GOT3 (cell line): ENCODE results near the gene ATE1.
"Not testable (repeated sequence)": the region's sequence is repeated elsewhere in the genome, so short reads cannot be mapped to it uniquely, and the experiment has no call there.

Experiments used
- DNase-seq: peaks from one replicate; lab custom pipeline; 2025; ENCODE audit warnings: mixed read lengths; lab: John Stamatoyannopoulos, UW

ATE1 gene

DNA sequence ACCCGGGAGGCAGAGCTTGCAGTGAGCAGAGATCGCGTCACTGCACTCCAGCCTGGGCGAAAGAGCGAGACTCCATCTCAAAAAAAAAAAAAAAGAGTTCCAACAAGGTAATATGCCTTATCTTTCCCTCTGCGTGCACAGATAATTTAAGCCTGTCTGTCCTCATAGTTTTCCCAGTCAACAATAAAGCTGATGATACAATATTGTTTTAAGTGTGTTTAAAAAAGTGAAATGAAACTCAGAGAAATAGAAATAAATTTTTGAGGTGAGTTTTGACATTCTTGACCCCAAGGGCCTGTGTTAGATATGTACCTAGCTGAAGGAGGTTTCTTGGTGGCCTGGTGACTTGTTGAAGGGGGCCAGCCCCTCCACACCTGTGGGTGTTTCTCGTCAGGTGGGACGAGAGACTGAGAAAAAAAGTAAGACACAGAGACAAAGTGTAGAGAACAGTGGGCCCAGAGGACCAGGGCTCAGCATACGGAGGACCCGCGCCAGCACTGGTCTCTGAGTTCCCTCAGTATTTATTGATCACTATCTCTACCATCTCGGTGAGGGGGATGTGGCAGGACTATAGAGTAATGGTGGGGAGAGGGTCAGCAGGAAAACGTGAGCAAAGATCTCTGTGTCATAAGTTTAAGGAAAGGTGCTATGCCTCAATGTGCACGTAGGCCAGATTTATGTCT is 1.9 kb upstream of the ATE1 start:
- DNase-seq: not testable (repeated sequence)

DNA sequence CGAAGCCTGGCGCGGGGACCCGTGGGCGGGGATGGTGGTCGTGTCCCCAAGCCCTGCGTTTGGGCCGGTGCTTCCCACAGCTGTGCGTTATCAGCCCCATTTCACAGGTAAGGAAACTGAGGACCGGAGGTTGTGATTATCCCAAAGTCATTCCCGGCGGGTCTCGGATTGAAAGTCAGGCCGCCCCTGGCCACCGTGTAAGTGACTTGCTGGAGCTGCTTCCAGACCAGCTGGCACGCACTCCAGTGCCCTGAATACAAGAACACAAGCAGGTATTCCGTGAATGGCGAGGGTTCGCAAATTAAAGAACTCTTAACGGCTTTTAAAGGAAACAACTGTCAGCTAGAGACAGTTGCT is 675 bp upstream of the ATE1 start:
- no peak for DNase-seq

DNA sequence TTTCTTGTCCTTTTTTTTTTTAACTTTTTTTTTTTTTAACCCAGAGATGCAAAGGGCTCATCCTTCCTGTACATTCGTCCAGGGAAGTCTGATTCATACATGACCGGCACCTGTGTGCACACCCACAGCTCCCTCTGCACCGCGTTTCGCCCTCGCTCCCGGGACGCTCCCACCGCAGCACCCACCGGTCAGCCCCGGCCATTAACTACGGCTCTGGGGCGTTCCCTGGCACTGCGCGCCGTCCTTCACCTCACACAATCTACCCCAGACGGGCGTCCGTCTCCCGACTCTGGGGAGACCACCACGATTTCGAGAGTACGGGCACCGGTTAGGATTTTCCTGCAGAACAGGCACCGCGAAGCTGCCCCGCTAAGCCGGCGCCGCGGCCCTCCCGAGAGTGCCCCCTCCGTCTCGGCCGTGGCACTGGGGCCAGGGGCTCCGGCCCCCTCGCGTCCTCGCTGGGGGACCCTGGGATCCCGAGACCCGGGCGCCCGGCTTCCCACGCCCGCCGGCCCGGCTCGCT is 452 bp downstream of the ATE1 start:
- DNase-seq: no peak

DNA sequence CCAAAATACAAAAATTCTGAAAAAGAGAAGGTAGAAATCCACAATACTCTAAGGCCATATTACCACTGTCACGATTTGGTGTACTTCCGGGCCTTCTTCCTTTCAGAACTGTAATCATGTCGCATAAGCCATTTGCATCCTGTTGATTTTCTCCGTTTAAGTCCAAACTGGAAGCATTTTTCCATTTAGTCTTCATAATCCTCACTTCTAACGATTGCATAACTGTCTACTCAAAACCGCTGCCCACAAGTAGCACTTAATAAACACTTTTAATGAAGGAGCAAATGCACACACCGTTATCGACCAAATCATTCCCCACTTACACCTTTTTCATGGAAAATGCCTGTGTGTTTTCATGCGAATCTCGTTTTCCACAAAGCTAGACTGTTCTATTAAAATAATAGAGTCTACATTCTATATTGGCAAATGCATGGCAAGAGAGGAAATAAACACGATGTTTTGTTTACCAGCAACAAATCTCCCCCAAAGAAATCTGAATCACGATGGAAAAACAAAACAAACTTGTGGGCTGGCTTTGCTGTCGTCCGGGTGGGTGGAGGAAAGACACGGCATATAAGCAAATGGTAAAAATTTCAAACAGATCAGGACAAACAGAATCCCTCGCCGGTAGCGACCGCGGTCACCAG is 1.0 kb downstream of the ATE1 start:
- DNase-seq: no peak

DNA sequence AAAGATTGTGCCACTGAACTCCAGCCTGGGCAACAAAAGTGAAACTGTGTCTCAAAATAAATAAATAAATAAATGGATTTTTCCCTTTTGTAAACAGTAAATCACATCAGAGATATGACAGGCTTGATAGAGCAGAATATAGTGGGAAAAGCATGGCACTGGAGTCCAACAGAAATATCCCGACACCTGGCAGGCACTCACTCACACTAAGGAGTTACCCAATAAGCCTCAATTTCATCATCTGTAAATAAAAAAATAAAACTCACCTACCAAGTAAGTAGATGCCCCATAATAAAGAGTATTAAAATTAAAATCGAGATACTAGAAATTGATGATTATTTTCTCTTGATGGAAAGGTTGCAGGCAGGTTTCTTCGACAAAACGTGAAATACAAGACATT is 1.7 kb downstream of the ATE1 start:
- DNase-seq: no peak

DNA sequence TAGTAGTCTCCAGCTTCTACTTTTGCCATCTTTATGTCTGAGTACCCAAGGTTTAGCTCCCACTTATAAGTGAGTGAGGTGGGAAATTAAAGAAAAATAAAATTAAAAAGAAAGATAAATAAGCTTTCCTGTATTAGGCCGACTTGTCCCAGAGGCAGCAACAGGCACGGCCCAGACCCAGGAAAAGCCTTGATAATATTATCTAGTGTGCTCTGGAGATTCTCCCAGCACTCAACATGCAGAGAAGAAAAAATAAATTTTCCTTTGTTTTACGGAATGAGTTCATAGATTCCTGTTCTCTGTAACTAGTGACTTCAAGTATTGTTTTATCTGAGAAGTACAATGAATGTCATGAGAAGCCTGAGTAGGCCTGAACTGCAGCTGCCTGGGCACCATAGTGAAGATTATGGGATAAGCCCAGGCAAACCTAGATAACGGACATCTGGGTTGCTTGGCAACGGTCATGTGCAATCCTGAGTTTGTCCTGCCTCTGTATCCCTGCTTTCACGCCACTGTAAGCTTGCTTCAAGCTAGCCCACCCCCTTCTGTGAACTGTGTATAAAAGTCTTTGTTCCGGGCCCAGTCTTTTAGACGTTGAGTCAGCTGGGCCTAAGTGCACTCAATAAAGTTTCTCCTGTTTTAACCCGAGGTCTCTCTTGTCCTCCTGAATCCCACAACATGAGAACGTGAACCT is 6.4 kb downstream of the ATE1 start:
- no peak for DNase-seq

DNA sequence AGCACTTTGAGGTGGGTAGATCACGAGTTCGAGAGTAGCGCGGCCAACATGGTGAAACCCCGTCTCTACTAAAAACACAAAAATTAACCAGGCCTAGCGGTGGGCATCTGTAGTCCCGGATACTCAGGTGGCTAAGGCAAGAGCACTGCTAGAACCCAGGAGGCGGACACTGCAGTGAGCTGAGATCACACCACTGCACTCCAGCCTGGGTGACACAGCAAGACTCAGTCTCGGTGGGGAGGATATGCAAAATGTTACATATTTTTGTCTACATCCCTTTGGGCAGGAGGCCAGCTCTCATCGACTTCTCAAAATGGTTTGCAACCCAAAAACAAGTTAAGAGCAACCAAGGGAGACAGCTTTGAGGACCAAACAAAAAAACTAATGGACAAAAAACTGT is 8.2 kb downstream of the ATE1 start:
- no peak for DNase-seq

DNA sequence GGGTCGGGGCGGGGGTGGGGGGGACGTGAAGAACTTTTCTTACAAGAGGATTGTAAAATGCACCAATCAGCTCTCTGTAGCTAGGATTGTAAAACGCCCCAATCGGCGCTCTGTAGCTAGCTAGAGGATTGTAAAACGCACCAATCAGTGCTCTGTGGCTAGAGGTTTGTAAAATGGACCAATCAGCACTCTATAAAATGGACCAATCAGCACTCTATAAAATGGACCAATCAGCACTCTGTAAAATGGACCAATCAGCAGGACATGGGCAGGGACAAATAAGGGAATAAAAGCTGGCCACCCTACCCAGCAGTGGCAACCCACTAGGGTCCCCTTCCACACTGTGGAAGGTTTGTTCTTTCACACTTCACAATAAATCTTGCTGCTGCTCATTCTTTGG is 9.0 kb downstream of the ATE1 start:
- DNase-seq: not testable (repeated sequence)

DNA sequence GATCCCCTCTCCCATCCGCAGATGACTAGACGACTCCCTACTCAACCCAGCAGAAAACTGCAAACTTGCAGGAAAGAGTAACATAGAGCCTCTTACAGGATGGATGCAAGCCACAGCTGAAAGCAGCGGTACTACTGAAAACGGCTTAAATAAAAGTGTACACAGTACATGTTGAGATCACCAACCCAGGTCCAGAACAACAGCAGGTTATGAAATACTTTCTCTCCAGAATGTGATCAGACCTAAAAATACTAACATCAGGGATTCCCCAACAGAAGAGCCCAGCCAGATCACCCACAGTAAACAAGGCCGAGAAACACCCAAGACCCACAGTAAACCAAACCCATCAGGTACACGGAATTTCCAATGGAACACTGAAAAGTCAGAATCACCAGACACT is 13.2 kb downstream of the ATE1 start:
- no peak for DNase-seq

DNA sequence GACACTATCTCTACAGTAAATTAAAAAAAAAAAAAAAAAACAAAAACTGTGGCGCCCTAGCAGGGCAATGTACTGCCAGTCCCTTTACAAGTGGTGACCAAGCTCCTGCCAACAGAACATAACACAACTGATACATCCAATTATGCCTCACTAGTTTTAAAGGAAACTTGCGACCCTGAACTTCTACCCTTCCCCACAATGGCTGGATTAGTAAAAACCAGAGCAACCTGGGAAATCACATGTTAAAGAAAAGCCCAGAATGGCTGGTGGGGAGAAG is 16.5 kb downstream of the ATE1 start:
- no peak for DNase-seq

DNA sequence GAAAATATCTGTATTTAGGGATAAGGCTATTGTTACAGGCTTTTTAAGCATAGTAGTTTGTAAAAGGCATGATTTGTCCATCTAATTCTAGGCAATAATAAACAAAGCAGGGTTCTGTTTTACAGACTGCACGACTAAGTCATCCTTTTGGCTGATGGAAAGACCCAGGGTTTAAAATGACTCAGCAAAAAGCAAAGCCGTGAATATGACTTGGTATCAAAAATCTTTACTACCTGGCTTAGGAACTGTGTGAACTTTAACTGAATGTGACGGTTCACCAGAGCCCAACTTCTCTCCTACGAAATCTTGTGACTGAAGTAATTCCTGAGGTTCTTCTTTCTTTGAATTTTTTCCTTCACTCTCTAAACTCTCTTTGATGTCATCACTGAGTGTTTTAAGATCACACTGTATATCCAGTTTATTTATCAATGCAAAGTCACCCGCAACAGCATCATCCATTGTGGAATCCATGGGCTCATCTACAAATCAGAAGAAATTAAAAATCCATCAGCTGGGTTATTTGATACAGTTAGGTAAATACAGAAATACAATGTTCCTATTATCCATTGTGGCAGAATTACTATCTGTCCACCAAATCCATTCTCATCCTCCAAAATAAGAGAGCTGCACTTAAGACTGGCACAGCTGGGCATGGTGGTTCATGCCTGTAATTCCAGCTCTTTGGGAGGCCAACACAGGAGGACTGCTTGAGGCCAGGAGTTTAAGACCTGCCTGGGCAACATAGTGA is 17.0 kb downstream of the ATE1 start:
- no peak for DNase-seq

DNA sequence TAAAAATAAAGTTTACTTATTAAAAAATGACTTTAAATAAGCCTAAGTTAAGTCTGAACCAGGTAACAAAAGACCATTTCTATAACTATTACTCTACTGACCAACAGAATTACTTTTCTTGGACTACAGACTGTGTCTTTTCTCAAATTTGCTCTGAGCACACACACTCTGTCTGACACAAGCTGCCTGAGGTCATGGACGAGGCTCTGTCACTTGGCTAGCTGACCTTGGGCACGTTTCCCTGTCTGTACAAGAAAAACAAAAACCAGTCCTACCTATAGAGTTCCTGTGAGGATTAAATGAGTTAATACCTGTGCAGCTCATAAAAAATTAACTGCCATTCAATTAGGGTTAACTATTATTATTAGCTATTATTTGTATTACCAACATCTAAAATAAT is 22.9 kb downstream of the ATE1 start:
- no peak for DNase-seq

DNA sequence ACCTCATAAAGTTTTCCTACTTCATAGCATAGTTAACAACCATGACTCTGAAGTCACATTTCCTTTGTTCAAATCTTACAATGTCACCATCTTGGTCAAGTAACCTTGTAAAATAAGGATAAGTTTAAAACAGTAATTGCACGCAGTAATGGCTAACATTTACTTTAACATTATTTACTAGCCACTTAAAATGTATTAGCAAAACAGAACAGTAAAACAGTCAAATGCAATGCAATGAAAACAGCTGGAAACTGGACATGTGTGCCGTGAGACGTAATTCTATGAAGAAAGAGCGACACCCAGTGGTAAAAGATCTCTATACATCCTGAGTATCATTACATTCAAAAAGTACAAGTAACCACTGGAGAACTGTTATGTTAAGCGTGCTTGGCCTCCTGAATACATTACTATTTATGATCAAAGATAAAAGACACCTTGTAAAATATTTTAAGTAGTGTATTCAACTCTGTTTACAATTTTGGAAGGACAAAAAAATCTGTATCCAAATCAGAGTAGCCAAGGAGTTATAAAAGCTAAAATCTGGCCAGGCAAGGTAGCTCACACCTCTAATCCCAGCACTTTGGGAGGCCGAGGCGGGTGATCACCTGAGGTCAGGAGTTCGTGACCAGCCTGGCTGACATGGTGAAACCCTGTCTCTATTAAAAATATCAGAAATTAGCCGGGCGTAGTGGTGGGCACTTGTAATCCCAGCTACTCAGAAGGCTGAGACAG is 27.2 kb downstream of the ATE1 start:
- no peak for DNase-seq

DNA sequence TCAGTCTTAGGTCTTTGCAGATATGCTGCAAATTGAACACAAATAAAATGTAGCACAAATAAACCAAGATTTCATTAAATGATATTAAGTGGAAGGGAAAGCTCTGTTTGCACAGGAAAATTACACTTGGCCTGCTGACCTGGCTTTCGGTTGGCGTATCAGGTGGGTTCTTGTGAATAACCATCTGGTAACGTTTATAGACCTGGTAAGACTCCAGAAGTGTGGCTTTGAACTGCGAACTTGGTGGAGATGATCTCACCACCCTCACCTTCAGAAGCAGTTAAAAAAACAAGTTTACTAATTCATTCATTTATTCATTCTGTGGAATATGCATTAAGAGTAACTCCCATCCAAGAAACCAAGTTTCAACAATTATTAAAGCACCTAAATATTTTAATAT is 28.1 kb downstream of the ATE1 start:
- no peak for DNase-seq

DNA sequence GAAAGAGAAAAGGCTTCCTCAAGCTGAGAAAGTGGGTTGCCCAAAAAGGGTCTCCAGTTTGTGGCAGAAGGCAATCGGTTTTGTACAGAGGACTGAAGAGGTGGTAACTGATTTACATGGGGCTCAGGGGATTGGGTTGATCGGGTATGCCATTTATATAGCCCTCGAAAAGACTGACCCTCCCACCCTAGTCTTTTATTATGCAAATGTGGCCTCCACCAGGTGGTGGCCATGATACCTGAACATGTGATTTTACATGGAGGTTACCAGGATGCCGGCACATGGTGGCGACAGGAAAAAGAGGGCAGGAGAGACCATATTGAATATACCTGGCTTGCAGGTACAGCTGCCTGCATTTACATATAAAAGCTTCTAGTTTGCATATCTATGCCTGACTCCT is 36.7 kb downstream of the ATE1 start:
- DNase-seq: no peak

DNA sequence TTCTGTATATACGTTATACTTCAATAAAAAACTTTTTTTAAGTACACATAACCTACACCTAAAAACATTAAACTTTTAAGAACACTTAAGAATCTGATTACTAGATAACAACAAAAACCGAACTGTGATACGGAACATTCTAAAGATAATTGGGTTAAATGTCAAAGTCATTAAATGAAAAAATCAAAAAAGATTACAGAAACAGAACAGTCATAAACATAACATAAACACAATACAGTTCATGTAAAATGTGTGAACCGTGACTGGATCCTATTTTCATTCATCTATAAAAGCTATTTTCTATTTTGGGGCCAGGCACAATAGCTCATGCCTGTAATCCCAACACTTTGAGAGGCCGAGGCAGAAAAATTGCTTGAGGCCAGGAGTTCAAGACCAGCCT is 38.6 kb downstream of the ATE1 start:
- DNase-seq: no peak

DNA sequence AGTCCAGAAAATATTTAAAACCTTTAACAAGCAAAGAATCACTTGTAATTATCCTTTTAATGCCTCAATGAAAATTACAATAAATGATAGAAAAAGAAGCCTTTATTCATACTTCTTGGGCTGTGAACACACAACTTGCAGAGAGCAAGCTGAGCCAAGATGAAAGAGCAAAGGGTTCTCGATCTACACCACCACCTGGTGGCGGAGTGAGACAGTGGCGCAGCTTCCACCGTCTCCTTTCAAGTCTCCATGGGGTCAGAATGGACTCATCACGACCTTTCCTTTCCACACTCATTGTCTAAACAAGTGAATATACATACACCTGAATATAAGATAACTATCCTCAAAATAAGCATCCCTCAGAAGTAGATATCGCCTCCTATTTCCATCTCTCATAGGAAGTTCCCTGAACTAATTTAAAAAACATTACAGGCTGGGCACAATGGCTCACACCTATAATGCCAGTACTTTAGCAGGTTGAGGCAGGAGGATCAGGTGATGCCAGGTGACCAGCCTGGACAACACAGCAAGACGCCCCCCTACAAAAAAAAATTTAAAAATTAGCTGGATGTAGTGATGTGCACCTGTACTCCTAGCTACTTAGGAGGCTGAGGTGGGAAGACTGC is 40.7 kb downstream of the ATE1 start:
- no peak for DNase-seq

DNA sequence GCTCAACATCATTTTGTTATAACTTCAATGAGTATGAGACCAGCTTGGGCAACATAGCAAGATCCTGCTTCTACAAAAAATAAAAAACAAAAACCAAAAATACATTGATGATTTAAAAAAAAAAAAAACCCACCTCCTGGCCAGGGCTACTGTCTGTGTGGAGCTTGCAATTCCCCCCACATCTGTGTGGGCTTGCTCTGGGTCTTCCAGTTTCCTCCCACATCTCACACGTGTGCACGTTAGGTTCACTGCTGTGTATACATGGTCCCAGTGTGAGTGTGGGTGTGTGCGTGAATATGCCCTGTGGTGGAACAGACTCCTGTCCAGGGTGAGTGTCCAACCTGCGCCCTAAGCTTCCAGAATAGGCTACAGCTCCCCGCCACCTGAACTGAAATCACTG is 41.6 kb downstream of the ATE1 start:
- DNase-seq: no peak

DNA sequence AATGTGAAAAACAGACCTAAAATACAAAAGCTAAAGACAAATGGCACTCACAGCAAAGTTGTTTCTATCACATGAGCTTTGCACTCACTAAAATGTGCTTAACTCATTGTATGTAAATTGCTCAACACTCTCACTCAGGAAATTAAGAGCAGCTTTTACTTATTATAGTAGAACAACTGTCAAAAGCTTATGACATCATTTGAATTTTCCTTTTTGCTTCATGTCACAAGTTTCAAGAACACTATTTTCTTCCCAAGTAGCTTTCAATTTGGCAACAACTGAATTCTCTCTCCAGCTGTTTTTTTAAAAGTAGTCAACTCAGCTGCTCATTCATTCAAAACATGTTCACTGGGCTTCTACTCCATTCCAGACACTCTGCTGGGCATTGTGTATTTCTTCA is 46.9 kb downstream of the ATE1 start:
- DNase-seq: no peak

DNA sequence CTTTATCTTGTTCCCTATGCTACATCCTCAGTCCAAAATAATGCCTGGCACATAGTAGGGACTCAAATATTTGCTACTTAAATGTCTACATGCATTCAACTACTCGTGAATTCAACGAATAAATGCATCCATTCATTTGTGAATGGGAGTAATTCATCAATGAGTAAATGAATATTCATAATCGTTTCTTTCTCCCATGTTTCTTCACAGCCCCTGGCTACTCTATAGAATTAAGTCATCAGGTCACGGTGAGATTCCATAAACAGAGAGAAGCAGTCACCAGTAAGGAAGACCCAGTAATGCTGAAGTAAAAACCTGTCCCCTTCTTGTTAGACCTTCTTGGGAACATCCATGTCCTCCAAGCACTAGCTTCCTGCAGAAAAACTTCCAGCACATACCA is 48.4 kb downstream of the ATE1 start:
- DNase-seq: no peak

DNA sequence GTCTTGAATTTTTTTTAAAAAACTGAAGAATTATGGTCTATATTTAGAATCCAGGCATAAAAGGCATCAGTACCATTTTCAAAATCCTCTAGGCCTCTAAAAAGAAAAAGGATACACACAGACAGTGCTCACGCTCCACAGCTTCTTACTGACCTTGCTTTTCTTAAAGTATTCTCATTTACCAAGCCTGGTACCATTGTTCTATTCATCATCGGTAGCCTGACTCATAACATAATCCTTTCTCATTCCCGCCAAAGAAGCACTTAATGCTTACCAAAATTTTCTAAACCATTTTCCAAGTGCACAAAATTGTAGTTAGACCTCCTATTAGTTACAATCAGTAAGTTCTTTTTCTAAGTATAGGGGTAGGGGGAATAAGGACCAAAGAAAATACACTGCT is 54.6 kb downstream of the ATE1 start:
- DNase-seq: no peak

DNA sequence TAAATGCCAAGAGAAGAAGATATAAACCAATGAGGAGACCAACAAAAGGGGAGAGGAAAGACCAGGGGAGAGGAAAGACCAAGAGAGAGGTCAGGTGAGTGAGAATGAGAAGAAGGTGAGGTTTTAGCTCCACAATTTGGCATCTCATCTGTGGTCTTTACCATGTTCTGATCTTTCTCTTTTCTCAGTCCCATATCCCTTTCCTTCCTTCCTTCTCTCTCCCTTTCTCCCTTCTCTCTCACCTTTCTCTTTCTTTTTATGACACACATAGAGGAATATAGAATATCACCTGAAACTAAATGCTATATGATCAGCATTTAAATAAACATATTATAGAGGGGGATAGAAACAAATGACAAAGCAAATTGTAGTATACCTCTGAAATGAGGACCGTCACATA is 57.4 kb downstream of the ATE1 start:
- DNase-seq: no peak
